Nephron progenitor cell (in vitro differentiated cells): ENCODE results near the gene MYLK.
A peak's percentile ranks its signal among the peaks of the same experiment; 100 is the strongest.

Experiments used
- DNase-seq: peaks from one replicate; pipeline ENCODE4 v3.0.0; 2021
- H3K27ac Mint-ChIP-seq: 2 replicates; pipeline ENCODE4 v1.8.0; 2021; ENCODE audit warnings: mild to moderate bottlenecking, moderate library complexity, mixed read lengths
- H3K27me3 Mint-ChIP-seq: 2 replicates; pipeline ENCODE4 v1.8.0; 2021; ENCODE audit warnings: mild to moderate bottlenecking, low read depth, mixed read lengths; ENCODE audit not compliant: poor library complexity
- H3K36me3 Mint-ChIP-seq: 2 replicates; pipeline ENCODE4 v1.8.0; 2021; ENCODE audit warnings: low read depth, mixed read lengths
- H3K4me1 Mint-ChIP-seq: 2 replicates; pipeline ENCODE4 v1.8.0; 2021; ENCODE audit warnings: mixed read lengths
- H3K4me3 Mint-ChIP-seq: 2 replicates; pipeline ENCODE4 v1.8.0; 2021; ENCODE audit warnings: mild to moderate bottlenecking, moderate library complexity, mixed read lengths
- H3K9me3 Mint-ChIP-seq: 2 replicates; pipeline ENCODE4 v1.8.0; 2021; ENCODE audit warnings: mild to moderate bottlenecking, moderate library complexity, mixed read lengths
- TF ChIP-seq, protein P1 (sequence below): fragments of 200-600 bp; sonication (generic); IDR thresholded peaks from 2 replicates; pipeline ENCODE4 v1.5.0; 2021; ENCODE audit warnings: antibody characterized with exemption

The MYLK gene

DNA sequence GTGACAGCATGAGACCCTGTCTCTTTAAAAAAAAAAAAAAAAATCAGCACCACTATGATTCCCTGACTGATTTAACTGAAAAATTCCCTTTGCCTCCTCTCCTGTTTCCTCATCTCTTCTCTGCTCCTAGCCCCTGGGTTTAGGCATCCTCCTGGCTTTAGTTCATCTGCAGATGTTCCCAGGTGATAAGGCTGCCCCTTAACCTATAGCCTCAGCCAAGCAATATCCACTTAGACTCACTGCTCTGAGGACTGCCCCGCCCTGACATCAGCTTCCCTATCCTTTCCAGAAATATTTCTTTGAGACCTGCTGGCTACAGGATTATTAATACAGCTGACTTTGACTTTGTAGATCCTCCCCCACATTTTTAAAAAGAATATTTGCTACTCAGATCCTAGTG, 259.8 kb downstream of the MYLK start:
- peaks cover 34% of the 10 kb centered on the region for H3K36me3 Mint-ChIP-seq

DNA sequence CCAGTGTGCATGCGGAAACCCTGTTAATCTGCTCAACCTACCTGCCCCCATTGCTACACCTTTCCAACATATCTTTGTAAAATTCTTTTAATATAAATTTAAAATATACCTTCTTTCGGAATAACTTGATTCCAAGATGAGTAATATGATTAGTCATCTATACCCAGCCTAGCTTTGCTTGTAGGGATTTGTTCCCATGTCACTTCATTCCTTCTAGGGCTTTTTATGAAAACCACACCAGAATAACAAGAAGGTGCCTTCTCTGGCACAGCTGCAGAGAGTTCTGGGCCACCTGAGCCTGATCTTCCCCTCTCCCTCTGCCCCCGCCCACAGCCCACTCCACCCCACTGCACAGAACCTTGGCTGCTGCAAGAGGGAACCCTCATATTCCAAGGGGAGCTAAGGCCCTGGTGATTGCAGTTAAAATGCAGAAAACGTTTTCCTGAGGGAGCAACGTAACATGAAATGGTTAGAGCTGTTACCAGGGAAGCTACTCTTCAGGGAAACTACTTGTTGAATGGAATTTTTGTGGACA, 260.7 kb downstream of the MYLK start:
- no peaks in the 10 kb centered on the region for H3K27me3 Mint-ChIP-seq
- no peak for DNase-seq
- TF ChIP-seq, protein P1, sequence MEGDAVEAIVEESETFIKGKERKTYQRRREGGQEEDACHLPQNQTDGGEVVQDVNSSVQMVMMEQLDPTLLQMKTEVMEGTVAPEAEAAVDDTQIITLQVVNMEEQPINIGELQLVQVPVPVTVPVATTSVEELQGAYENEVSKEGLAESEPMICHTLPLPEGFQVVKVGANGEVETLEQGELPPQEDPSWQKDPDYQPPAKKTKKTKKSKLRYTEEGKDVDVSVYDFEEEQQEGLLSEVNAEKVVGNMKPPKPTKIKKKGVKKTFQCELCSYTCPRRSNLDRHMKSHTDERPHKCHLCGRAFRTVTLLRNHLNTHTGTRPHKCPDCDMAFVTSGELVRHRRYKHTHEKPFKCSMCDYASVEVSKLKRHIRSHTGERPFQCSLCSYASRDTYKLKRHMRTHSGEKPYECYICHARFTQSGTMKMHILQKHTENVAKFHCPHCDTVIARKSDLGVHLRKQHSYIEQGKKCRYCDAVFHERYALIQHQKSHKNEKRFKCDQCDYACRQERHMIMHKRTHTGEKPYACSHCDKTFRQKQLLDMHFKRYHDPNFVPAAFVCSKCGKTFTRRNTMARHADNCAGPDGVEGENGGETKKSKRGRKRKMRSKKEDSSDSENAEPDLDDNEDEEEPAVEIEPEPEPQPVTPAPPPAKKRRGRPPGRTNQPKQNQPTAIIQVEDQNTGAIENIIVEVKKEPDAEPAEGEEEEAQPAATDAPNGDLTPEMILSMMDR, result no peak
- peaks cover 27% of the 10 kb centered on the region for H3K36me3 Mint-ChIP-seq
- H3K27ac Mint-ChIP-seq, result no peak overlapping the region
- H3K4me3 Mint-ChIP-seq, result no peak overlapping the region
- no peaks in the 10 kb centered on the region for H3K4me1 Mint-ChIP-seq
- no peaks in the 10 kb centered on the region for H3K9me3 Mint-ChIP-seq

More for the DNA sequence above, 259.8 kb downstream of the MYLK start:
- Mint-ChIP-seq H3K4me1 (no peaks in the 10 kb centered on the region), H3K9me3 (no peaks in the 10 kb centered on the region), H3K27ac (no peak overlapping the region), H3K27me3 (no peaks in the 10 kb centered on the region), H3K4me3 (no peak overlapping the region)
- DNase-seq, result no peak
- TF ChIP-seq, protein P1, result no peak

DNA sequence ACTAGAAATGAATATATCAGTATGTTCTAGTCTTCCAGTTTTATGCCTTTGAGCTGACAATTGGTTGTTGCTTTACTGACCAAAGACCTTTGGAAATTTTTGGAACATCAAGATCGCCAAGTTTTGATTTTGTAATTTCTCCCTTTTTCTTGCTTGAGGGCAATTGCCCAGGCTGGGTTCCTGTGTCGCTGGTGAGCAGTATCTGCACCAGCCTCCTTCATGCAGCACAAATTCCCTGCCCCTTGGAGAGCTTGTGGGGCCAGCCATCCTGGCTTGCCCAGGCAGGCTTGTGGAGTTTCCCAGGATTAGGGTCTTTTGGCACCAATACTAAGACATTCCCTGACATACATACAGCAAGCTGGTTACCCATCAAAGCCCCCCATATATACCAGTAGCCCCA, 261.4 kb downstream of the MYLK start:
- Mint-ChIP-seq H3K4me3 (no peak overlapping the region), H3K27me3 (no peaks in the 10 kb centered on the region), H3K36me3 (peaks cover 21% of the 10 kb centered on the region), H3K4me1 (peaks cover 4% of the 10 kb centered on the region), H3K9me3 (no peaks in the 10 kb centered on the region), H3K27ac (no peak overlapping the region)
- TF ChIP-seq, protein P1, result no peak
- no peak for DNase-seq

DNA sequence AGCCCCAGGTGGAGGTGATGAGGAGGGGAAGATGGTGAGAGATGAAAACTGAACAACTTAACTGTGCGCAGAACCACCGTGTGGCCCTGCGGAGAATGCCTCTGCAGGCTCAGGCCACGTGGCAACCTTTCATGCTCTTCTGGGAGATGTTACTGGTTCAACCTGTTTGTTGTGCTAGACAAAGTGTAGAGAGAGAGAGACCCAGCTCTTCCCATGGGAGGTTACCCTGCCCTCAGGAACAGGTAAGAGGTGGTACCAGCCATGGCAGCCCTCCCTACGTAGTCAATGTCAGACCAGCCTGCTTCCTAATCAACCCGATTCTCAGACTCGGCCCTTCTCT, 262.3 kb downstream of the MYLK start:
- no peak overlapping the region for H3K27ac Mint-ChIP-seq
- H3K36me3 Mint-ChIP-seq, result peaks cover 14% of the 10 kb centered on the region
- no peaks in the 10 kb centered on the region for H3K9me3 Mint-ChIP-seq
- TF ChIP-seq, protein P1, result no peak
- peaks cover 13% of the 10 kb centered on the region for H3K4me1 Mint-ChIP-seq
- no peak overlapping the region for H3K4me3 Mint-ChIP-seq
- DNase-seq, result no peak
- H3K27me3 Mint-ChIP-seq, result no peaks in the 10 kb centered on the region

DNA sequence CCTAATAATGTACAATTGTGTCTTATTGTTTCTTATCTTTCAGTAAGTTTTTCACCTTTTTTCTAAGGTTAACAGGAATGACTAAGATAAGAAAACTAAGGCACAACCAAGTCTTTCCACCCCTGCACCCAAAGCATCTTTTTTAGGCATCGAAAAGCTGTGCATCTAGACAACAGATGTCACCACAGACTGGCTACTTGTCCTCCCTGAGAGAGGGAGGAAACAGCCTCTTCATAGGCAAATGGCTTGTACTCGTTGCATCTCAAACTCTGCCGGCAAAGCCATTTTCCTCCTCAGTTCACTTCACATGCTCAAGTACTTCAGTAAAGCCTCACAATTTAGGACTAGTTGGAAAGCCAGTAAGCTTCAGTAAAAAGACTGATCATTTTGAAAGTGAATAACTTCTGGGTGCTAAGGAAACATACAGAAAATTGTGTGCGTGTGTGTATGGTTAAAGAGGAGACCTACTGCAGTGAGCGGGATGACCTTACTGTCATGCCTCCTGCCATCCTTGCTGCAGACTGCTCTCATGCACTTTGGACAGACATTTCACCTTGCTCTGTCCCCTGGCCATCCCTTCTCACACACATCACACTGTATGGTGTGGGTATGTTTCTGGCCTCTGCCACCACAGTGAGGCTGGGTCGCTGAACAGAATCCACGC, 262.8 kb downstream of the MYLK start:
- H3K4me1 Mint-ChIP-seq, result peaks cover 18% of the 10 kb centered on the region
- no peaks in the 10 kb centered on the region for H3K27me3 Mint-ChIP-seq
- H3K4me3 Mint-ChIP-seq, result no peak overlapping the region
- no peaks in the 10 kb centered on the region for H3K9me3 Mint-ChIP-seq
- peak overlapping the region; percentile 54 for H3K27ac Mint-ChIP-seq
- TF ChIP-seq, protein P1, result no peak
- peaks cover 13% of the 10 kb centered on the region for H3K36me3 Mint-ChIP-seq
- DNase-seq, result no peak

DNA sequence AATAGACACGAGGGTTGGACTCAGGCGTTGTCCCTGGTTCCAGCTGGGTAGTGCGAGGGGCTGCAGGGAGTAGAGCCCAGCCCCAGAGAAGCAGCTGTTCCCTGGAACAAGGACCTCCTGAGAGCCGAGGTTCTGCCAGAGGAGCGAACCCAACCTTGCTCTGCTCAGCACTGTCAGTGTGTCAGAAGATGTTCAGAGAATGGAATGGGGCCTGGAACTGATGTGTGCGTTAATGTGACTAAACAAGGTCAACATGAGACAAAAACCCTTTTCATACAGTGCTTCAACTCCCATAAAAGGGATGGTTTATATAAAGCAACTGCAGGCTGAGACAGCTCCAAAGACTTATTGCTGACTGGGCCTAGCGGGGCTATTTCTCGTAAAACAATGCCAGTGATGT, 263.8 kb downstream of the MYLK start:
- Mint-ChIP-seq H3K4me3 (no peak overlapping the region), H3K27me3 (no peaks in the 10 kb centered on the region), H3K36me3 (peaks cover 7% of the 10 kb centered on the region), H3K27ac (no peak overlapping the region), H3K4me1 (peaks cover 19% of the 10 kb centered on the region), H3K9me3 (no peaks in the 10 kb centered on the region)
- DNase-seq, result no peak
- TF ChIP-seq, protein P1, result no peak
